ENCODE data around the gene MND1. TPM values are rescaled to one million over a fixed set of nuclear protein-coding genes. Genes with fewer than 3 reads are reported as not detected.

MND1 gene
- total RNA-seq, 2 experiments from 2014 or later = 0.42 TPM; not detected in 1

DNA sequence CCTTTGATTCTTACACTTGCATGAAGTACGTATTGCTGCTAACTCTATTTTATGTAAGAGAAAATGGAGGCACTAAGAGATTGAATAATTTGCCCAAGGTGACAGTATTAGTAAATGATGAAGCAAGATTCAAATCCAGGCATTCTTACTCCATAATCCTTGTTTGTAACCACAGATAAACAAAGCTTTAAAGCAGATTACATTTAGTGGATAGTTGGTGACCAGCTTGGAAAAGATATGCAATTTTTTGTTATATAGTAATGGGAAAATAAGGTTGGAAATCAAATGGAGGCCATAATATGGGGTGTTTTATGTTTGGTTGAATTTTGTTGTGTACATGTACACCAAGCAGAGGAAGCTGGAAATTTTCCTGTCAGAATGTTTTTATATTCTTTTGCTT, 30.8 kb downstream of the MND1 start:
- Histone ChIP-seq H3K27ac (ENCODE audit: low read depth in 1 of 2, low read length in 2 of 2) (no peak overlapping the region), H3K4me3 (ENCODE audit: low read length) (no peak overlapping the region), H3K36me3 (ENCODE audit: insufficient read depth, low read length) (no peaks in the 10 kb centered on the region), H3K4me1 (ENCODE audit: insufficient read depth, low read length) (no peaks in the 10 kb centered on the region), H3K27me3 (ENCODE audit: control insufficient read depth in 1 of 2, insufficient read depth in 2 of 2, low read length in 2 of 2) (no peaks in the 10 kb centered on the region), H3K9me3 (ENCODE audit: control insufficient read depth in 1 of 2, insufficient read depth in 1 of 2, low read length in 2 of 2) (peaks cover 0 to 6% of the 10 kb centered on the region in 2 experiments)
- DNase-seq (no peak), ATAC-seq (ENCODE audit: poor library complexity) (no peak)
- no peaks in the 10 kb centered on the region for H3K4me1 Mint-ChIP-seq (ENCODE audit: low read depth)
- intact Hi-C loops (cut with DNase I, micrococcal nuclease) = no loop called here
- H3K27ac Mint-ChIP-seq = no peak overlapping the region
- POLR2A ChIA-PET = interaction anchor here (1.1 kb wide), 1 partner anchor 58 kb away, joined by 3 read pairs; no protein-coding TSS in a partner anchor
- TF ChIP-seq, protein P1, sequence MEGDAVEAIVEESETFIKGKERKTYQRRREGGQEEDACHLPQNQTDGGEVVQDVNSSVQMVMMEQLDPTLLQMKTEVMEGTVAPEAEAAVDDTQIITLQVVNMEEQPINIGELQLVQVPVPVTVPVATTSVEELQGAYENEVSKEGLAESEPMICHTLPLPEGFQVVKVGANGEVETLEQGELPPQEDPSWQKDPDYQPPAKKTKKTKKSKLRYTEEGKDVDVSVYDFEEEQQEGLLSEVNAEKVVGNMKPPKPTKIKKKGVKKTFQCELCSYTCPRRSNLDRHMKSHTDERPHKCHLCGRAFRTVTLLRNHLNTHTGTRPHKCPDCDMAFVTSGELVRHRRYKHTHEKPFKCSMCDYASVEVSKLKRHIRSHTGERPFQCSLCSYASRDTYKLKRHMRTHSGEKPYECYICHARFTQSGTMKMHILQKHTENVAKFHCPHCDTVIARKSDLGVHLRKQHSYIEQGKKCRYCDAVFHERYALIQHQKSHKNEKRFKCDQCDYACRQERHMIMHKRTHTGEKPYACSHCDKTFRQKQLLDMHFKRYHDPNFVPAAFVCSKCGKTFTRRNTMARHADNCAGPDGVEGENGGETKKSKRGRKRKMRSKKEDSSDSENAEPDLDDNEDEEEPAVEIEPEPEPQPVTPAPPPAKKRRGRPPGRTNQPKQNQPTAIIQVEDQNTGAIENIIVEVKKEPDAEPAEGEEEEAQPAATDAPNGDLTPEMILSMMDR (IDR thresholded peaks at IDR 0.05) = no peak
- H3K9me3 Mint-ChIP-seq = peaks cover 5% of the 10 kb centered on the region
- CTCF ChIA-PET = interaction anchor here (1.4 kb wide), 1 partner anchor 15 kb away, joined by 4 read pairs; no protein-coding TSS in a partner anchor
- no peaks in the 10 kb centered on the region for H3K36me3 Mint-ChIP-seq (ENCODE audit: low read depth)
- no peaks in the 10 kb centered on the region for H3K27me3 Mint-ChIP-seq
- H3K4me3 Mint-ChIP-seq = no peak overlapping the region

DNA sequence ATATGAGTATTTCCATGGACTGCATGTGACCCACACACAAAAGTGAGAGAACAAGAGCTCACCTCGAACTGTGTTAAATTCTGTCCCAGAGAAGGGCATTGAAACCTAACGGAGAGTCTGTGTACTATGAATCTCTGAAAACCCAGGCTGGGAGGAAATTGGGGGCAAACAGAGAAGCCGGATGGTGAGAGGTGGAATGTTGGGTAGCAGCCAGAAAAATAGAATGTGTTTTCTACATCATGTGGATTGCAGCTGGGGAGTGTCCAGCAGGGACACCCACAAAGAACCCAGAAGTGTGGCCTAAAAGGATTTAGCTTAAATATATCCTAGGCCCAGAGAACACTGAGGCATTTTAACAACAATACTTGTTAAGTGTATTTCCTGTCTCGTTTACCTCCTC, 38.6 kb downstream of the MND1 start:
- Mint-ChIP-seq H3K4me3 (no peak overlapping the region), H3K27ac (no peak overlapping the region), H3K27me3 (no peaks in the 10 kb centered on the region), H3K9me3 (no peaks in the 10 kb centered on the region), H3K4me1 (ENCODE audit: low read depth) (no peaks in the 10 kb centered on the region), H3K36me3 (ENCODE audit: low read depth) (no peaks in the 10 kb centered on the region)
- Histone ChIP-seq H3K9me3 (ENCODE audit: control insufficient read depth in 1 of 2, insufficient read depth in 1 of 2, low read length in 2 of 2) (no peaks in the 10 kb centered on the region), H3K4me1 (ENCODE audit: insufficient read depth, low read length) (no peaks in the 10 kb centered on the region), H3K4me3 (ENCODE audit: low read length) (no peak overlapping the region), H3K27ac (ENCODE audit: low read depth in 1 of 2, low read length in 2 of 2) (no peak overlapping the region), H3K36me3 (ENCODE audit: insufficient read depth, low read length) (no peaks in the 10 kb centered on the region), H3K27me3 (ENCODE audit: control insufficient read depth in 1 of 2, insufficient read depth in 2 of 2, low read length in 2 of 2) (no peaks in the 10 kb centered on the region)
- POLR2A ChIA-PET = no interaction called here
- CTCF ChIA-PET = no interaction called here
- TF ChIP-seq, protein P1 (IDR thresholded peaks at IDR 0.05) = no peak
- ATAC-seq (ENCODE audit: poor library complexity) (no peak), DNase-seq (no peak)
- intact Hi-C loops (cut with DNase I, micrococcal nuclease) = no loop called here

DNA sequence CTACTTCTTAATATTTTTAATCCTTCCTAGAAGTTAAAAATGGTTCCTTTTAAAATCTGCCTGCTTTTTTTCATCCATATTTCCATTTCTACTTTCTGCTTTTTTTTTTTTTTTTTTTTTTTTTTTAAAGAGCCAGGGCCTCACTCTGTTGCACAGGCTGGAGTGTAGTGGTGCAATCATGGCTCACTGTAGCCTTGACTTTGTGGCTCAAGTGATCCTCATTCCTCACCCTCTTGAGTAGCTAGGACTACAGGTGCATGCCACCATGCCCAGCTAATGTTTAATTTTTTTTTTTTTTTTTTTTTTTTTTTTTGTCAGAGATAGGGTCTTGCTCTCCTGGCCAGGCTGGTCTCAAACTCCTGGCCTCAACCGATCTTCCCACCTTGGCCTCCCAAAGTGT, 39.7 kb downstream of the MND1 start:
- Histone ChIP-seq H3K4me1 (ENCODE audit: insufficient read depth, low read length) (no peaks in the 10 kb centered on the region), H3K27me3 (ENCODE audit: control insufficient read depth in 1 of 2, insufficient read depth in 2 of 2, low read length in 2 of 2) (no peaks in the 10 kb centered on the region), H3K9me3 (ENCODE audit: control insufficient read depth in 1 of 2, insufficient read depth in 1 of 2, low read length in 2 of 2) (no peaks in the 10 kb centered on the region), H3K27ac (ENCODE audit: low read depth in 1 of 2, low read length in 2 of 2) (no peak overlapping the region), H3K36me3 (ENCODE audit: insufficient read depth, low read length) (no peaks in the 10 kb centered on the region), H3K4me3 (ENCODE audit: low read length) (no peak overlapping the region)
- CTCF ChIA-PET = no interaction called here
- TF ChIP-seq, protein P1 (IDR thresholded peaks at IDR 0.05) = no peak
- POLR2A ChIA-PET = no interaction called here
- no peak for ATAC-seq (ENCODE audit: poor library complexity)
- H3K27me3 Mint-ChIP-seq = no peaks in the 10 kb centered on the region
- H3K36me3 Mint-ChIP-seq (ENCODE audit: low read depth) = no peaks in the 10 kb centered on the region
- DNase-seq = no peak
- no peak overlapping the region for H3K4me3 Mint-ChIP-seq
- no peaks in the 10 kb centered on the region for H3K4me1 Mint-ChIP-seq (ENCODE audit: low read depth)
- no peak overlapping the region for H3K27ac Mint-ChIP-seq
- H3K9me3 Mint-ChIP-seq = no peaks in the 10 kb centered on the region
- intact Hi-C loops (cut with DNase I, micrococcal nuclease) = no loop called here

All from CD4-positive, alpha-beta T cell (primary cell).